Caki2 (cell line): ENCODE results near the gene PRELID1. TPM values are rescaled to one million over a fixed set of nuclear protein-coding genes. Genes with fewer than 3 reads are reported as not detected.
"Not testable (repeated sequence)": the region's sequence is repeated elsewhere in the genome, so short reads cannot be mapped to it uniquely, and the experiment has no call there.

ENCODE experiments used
- DNase-seq: peaks from one replicate; pipeline ENCODE4 v3.0.0-alpha.2; 2015; ENCODE audit warnings: low read depth
- in situ Hi-C: cut with HindIII; loops from 2 replicates; pipeline ENCODE4 v1.10.0; 2016; ENCODE audit warnings: low sequenced_read_pairs, low pct_unique_long_range_greater_than_20kb, mixed read lengths
- total RNA-seq: library from RNA; depleted of rRNA; stranded (reverse); fragments of >200 nt; shearing (Covaris generic); gene quantifications from 2 replicates; pipeline ENCODE4 v1.2.3, GENCODE V29; 2014; ENCODE audit warnings: low replicate concordance

The PRELID1 gene
- total RNA-seq, 1 experiment from 2014 or later = 533 TPM

DNA sequence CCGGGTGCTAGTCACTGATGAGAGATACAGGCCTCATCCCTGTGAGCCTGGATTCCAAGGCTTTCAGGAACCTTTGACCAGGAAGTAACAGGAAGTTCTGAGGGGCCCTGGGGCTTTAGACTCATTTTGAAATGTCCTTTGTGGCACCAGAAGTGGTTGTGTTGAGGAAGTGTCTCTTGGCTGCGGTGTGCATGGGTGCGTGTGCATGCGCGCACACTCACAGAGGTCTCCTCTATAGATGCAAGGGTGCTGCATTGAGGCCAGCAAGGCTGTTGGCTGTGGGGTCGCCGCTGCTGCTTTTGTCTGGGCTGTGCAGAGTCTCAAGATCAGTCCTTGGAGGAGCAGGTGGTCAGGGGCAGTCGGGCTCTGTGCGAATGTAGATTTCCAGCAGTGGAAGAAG is 7.7 kb upstream of the PRELID1 start:
- in situ Hi-C loops = no loop called here
- DNase-seq = no peak

DNA sequence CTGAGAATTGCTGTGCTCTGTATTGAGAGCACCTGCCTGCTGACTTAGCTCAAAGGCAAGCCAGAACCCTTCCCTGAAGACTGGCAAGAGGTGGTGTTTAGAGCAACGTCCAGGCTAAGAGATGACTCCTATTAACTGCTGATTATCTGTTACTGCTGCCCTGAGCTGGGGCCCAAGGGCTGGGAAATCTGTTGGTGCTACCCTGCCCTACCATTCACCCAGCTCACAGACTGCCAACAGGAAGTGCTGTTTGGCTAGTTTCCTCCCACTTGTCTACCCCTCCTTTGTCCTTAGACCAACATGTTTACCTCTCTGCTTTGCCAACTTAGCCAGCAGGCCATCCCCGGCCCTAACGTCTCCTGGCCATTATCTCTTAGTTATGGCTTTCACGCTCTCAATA is 7.0 kb upstream of the PRELID1 start:
- in situ Hi-C loops = no loop called here
- DNase-seq = no peak

DNA sequence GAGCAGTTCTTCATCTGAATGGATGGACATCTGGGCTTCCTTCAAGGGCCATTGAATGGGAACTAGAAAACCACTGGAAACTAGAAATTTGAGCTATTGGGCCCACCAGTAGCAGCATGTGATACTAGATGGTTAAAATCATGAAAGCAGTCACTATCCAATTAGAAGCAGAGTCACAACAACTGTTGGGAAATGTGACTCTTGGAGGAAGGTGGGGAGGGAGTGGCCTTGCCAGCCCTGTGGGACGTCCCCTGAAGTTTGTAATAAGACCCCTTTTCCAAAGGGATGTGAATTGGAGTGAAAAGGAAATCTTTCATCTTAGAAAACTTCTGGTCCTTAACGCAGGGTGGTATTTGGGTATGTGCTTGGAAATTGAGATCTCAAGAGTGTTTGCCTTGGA is 5.7 kb upstream of the PRELID1 start:
- in situ Hi-C loops = no loop called here
- no peak for DNase-seq

DNA sequence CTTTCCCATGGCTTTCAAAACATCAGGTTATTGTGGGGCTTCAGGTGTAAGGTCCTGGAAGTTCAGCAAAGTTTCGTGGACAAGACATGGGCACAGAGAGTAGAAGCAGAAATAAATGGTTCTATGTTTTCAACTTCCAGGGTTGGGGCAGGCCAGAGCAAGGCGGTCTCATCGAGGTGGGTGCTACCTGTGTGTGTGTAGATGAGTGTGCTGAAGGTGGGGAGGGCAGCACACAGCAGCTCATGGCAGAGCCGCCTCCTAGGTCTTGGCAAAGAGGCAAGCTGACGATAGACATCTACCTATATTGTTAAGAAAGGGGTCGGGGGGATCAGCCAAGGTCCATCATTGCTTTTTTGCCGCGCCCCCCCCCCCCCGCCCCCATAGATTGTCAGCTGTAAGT is 3.9 kb upstream of the PRELID1 start:
- DNase-seq = no peak
- in situ Hi-C loops = no loop called here

DNA sequence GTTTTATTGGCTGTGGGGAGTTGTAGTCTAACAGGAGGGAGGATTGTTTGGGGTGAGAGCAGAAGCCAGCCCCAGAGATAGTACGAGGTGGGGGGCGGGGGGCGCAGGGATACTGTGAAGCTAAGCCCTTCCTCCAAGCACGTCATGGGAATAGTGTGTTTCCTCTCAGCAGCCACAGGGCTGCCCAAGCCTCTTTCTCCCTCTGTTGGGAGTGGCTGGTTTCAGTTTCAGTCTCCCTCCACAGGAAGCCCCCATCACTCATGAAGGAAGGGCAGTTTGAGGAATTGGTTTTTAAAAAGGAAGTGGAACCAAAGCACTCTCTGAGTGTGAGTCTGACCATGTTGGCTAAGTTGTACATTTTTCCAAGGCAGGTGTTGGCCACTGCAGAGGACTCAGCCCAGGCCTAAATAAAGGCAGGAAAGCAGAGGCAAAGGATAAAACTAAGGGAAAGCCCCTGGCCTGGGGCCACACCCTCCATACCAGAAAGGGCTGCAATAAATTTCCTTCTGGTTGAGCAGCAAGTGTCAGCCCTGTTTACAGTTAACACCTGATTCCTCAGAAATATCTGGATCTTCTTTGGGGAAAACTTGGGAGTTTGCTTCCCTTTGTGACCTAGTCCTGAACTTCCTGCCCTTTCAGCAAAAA is 3.2 kb upstream of the PRELID1 start:
- DNase-seq = peak; percentile 66
- in situ Hi-C loops = no loop called here

DNA sequence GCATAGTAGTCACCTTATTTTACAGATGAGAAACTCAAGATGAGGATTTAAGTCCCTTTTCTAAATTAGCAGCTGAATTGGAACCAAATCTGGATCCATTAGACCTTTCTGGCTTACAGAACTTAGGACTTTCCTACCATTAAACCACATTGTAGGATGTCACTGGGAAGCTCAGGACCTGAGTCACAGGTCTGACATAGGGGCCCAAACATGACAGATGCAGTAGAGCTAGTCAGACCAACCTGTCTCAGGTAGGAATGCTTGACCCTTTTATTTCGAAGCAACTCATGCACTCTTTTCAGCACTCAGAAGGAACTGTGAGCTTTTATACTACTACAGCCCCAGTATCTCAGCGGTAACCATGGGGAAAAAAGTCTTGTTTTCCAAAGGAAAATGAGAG is 2.6 kb upstream of the PRELID1 start:
- DNase-seq = no peak
- in situ Hi-C loops = no loop called here

DNA sequence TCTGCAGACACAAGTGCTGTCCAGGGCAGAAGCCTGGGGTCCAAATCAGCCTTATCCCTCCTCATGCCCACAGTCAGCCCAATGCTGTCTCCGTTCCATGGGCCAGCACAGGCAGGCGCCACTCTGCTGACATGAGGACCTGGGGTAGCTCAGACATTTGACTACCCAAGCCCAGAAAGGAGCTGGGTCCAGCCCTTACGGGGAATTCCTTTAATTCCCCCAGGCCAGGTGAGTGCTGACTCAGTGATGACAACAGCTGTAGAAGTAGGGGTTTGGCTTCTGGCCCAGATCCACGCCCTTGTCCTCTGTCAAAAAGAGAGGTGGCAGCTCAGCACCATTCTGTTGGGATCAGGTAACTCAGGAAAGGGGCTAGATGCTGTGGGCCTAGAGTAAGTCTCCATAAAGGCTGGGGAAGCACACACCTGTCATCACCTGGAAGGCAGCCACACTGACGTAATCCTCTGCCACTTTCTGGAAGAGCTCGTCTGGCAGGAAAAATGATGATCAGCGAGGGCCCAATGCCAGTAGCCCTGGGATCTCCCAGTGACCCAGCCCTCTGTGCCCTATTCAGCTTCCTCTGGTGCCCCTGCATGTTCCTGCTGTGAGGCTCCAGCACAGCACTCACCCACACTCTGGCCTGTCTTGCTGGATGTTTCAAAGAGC is 2.0 kb upstream of the PRELID1 start:
- in situ Hi-C loops = no loop called here
- DNase-seq = peak; percentile 21

DNA sequence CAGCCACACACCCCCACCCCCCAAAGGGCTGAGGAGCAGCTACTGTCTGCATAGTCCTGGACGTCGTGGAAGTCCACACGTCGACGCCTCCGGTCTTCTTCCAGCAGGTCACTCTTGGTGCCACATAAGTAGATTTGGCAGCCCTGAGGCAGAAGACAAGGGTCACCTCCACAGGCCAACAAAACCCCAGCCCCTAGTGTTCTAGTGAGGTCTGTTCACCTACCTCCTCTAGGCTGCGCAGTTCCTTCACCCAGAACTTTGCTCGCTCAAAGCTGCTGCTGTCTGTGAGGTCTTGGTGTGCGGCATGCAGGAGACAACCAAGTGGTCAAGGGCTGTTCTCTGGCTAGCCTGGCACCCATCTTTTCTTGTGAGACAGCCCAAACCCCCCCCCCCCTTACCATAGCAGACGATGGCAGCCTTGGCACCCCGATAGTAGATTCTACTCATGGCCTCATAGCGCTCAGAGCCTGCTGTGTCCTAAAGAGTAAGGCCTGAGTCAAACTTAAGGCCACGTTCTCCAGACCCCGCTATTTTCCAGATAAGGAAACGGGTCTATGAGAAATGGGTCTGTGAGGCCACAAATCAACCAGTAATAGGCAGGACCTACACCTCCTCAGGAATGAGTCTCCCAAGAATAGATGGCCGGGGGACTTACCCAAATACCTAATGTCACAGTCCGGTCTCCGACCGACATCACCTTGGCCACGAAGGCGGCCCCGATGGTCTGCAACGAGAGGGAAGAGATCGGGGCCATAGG is 1.1 kb upstream of the PRELID1 start:
- no peak for DNase-seq
- in situ Hi-C loops = no loop called here

DNA sequence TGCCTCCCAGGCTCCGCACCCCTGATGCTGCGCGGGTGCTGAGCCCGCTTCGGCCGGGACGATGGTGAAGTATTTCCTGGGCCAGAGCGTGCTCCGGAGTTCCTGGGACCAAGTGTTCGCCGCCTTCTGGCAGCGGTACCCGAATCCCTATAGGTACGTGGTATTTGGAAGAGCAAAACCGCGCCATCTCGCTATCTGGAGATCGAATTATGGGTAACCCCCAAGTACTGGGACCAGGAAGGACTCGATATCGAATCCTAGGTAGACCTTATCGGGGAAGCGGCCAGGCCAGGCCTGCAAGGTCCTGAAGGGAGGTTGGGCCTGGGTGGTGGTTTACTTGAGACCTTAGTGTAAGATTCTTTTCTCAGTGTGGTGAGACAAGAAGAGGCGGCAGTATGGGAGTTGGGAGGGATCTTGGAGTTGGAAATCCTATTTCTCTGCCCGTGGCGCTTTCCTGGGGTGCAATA is 359 bp downstream of the PRELID1 start:
- no peak for DNase-seq
- in situ Hi-C loops = no loop called here

DNA sequence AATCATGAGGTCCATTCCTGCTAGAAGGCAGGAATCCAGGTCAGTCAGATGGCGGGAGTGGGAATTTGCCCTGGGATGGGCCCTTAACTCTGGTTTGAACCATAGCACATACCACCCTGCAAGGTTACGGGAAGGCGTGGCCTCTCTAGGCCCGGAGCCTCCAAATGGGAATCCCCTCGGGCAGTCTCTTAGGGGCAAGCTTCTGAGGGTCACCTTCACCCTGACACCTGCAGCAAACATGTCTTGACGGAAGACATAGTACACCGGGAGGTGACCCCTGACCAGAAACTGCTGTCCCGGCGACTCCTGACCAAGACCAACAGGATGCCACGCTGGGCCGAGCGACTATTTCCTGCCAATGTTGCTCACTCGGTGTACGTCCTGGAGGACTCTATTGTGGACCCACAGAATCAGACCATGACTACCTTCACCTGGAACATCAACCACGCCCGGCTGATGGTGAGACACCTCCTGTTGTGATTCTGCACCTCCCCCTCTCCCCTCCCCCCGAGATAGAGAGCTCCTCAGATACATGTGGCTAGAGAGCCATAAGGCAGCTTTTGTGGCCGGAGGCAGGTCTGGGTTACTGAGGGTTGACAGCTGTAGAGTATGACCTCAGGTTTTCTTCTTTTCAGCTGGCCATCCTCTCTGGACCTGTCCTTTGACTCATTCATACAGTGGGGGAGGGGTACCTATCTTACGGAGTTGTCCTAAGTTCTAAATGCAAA is 957 bp downstream of the PRELID1 start:
- in situ Hi-C loops = no loop called here
- no peak for DNase-seq

DNA sequence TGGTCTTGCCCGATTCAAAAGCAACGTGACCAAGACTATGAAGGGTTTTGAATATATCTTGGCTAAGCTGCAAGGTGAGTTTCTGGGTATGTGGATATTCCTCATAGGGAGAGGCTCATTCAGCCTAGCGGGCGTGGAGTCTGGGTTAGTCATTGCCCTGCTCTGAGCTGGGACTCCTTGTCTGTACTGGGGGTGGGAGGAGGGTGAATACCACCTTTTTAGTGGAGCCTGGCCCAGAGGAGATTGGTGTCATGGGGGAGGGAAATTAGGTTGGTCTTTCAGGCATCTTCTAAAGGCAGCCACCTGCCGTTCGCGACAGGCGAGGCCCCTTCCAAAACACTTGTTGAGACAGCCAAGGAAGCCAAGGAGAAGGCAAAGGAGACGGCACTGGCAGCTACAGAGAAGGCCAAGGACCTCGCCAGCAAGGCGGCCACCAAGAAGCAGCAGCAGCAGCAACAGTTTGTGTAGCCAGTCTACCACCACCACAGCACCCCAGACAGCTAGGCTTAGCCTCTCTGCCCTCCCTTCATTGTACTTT is 2.6 kb downstream of the PRELID1 start:
- in situ Hi-C loops, DNase-seq: not testable (repeated sequence)

DNA sequence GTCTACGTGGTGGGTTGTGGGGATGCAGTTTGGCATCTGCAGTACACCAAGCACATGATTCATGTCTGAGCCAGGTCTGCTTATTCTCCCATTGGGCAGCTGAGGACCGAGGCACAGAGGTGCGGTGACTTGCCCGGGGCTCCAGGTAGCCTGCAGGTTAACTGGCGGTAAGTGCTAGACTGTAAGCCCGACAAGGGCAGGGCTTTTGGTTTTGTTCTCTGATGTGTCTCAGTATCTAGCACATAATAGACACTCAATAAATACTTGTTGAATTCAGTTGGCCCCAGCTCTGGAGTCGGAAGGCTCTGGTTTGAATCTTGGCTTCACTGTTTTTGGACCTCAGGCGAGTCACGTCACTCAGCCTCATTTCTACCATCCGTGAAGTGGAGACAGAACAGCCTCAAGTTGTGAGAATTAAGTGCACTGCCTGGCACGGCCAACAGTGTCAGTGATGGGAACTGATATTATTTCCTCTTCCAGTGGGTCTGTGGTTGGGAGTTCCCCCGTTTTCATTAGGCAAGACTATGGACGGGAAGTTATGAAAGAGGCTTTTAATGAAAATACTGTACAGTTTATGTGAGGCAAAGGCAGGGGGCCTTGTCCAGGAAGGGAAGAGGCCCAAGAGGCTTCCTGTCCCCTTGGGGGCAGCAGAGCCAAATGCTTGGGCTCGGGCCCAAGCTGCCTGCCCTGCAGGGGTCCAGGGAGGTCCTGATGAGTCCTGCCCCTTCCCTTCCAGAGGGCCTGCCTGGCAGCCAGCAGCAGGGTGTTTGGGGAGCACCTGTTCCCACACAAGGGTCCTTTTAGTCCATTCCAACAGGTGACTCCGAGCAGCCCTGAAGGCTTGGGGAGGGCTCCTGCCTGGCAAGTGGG is 3.3 kb downstream of the PRELID1 start:
- no peak for DNase-seq
- in situ Hi-C loops = no loop called here

DNA sequence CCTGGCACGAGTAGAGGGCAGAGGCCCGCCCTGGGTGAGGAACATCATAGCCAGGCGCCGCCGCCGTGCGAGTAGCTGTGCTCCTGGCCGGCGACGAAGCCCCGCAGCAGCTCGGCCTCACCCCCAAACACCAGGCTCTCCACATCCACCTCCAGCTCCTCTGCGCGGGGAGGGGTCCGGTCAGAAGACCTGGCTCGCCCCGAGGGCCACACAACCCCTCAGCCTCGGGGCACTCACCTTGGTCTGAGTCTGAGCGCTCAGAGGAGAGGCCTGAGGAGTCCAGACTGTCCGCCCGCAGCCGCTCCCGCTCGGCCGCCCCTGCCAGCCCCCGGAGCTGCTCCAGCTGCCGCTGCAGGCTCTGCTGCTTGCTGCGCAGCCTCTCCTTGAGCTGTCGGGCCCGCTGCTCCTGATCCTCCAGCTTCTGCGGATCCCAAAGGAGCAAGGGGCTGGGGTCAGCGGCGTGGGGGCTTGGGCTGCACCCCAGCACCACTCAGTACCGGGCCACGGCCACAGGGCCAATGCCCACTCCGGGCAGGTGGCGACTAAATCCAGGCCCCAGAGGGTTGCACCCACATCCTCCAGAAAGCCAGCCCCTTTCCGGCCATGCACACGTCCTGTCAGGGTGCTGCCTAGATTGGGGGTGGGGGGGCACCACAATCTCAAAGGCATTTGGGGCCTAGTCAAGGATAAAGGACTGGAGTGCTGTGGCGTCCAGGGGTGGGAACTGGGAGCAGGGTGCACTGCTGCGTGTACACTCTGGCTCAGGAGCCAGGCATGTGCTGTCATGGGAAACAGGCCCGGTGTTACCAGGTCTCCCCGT is 4.2 kb downstream of the PRELID1 start:
- in situ Hi-C loops = no loop called here
- DNase-seq = no peak

DNA sequence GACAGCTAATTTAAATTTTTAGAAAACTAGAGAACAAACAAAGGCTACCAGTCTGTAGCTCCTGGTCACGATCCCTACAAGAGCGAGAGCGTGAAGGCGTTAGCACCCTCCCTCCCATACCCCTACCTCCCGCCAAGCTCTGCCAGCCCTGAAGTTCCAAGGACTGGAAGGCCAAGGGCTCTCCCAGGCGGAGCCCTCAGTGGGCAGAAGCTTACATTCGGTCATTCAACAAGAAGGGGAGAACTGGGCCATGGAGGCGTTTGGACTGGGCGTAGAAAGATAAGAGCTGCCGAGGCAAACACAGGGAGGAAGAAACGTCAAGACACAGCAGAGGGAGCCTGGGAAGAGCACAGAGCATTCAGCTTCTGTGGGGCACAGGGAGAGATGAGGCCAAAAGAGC is 5.1 kb downstream of the PRELID1 start:
- in situ Hi-C loops = no loop called here
- no peak for DNase-seq

DNA sequence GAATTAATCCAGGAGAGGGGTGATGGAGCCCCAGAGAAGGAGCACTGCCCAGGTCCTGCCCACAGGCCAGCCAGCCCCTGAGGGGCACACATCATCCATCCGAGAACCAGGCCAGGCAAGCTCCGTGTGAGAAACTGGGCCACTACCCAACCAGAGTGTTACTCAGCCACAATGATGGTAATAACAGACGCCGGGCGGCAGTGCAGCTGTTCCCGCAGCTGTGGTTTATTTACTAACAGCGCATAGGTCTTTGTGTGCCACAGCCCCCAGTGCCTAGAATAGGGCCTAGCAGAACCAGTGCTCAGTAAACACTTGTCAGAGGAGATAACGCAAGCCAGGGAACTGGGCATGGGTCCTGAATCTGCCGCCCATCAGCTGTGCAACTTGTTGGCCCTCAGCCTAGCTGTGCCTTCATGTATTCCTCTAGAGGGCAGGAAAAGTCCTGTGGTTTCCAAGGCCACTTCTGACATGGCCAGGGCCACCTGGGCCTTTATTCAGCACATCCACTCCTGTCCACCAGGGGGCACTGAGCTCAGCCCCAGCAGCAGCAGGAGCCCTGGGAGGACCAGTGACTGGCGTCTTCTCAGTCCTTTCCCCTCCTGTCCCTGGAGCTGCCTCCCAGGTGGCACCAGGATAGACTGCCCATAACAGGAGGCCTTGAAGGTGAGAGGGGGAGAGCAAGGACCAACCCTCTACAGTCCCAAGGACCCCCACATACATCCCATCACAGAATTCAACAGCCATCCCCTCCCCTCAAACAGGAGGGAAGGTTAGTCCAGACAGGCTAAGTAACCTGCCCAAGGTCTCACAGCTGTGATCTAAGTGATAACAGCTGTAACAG is 6.0 kb downstream of the PRELID1 start:
- DNase-seq = peak; percentile 78
- in situ Hi-C loops = no loop called here

DNA sequence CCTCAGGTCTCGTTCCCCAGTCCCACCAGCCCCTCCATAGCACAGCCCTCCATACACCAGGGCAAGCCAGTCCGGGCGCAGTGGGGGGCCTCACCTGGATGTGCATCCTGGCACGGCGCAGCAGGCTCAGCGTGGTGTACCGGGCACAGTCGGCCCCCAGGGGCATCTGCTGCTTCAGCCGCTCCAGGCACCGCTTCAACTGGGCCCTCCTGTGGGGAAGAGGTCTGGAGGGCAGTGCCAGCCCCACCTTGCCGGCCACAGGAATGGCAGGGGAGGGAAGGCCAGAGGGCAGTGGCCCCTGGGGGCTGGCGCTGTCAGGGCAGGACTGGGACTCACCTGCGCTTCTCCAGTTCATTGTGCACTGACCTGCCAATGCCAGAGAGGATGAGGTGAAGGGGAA is 6.7 kb downstream of the PRELID1 start:
- in situ Hi-C loops = no loop called here
- no peak for DNase-seq
